KMS-11 (cell line): ENCODE data around the gene DGCR2.

Experiments used
- H2AFZ ChIP-seq: fragments of 200-600 bp; sonication (generic); 2 replicates; pipeline ENCODE4 v1.6.1; 2016; ENCODE audit warnings: antibody characterized with exemption, mixed run types, low read depth
- H3K27ac ChIP-seq: fragments of 200-600 bp; sonication (generic); 2 replicates; pipeline ENCODE4 v1.6.1; 2016; ENCODE audit warnings: mild to moderate bottlenecking, mixed run types
- H3K27me3 ChIP-seq: fragments of 200-600 bp; sonication (generic); 2 replicates; pipeline ENCODE4 v1.6.1; 2017; ENCODE audit warnings: mild to moderate bottlenecking, low read depth, mixed run types, moderate library complexity; ENCODE audit not compliant: insufficient read depth
- H3K36me3 ChIP-seq: fragments of 200-600 bp; sonication (generic); 2 replicates; pipeline ENCODE4 v1.6.1; 2017; ENCODE audit warnings: mild to moderate bottlenecking, mixed run types; ENCODE audit not compliant: insufficient read depth
- H3K4me1 ChIP-seq: fragments of 200-600 bp; sonication (generic); 2 replicates; pipeline ENCODE4 v1.6.1; 2016; ENCODE audit warnings: mild to moderate bottlenecking, low read depth, mixed run types; ENCODE audit not compliant: poor library complexity, severe bottlenecking
- H3K4me2 ChIP-seq: fragments of 200-600 bp; sonication (generic); 2 replicates; pipeline ENCODE4 v1.7.0; 2016; ENCODE audit warnings: mild to moderate bottlenecking, mixed run types
- H3K4me3 ChIP-seq: fragments of 200-600 bp; sonication (generic); IDR thresholded peaks from 2 replicates; pipeline ENCODE4 v1.6.1; 2017; ENCODE audit warnings: low read depth, low read length, mixed read lengths; ENCODE audit not compliant: insufficient read depth
- H3K79me2 ChIP-seq: fragments of 200-600 bp; sonication (generic); 2 replicates; pipeline ENCODE4 v1.6.1; 2016; ENCODE audit warnings: low read depth, mixed run types; ENCODE audit not compliant: insufficient read depth
- H3K9ac ChIP-seq: fragments of 200-600 bp; sonication (generic); 2 replicates; pipeline ENCODE4 v1.6.1; 2016; ENCODE audit warnings: mild to moderate bottlenecking, mixed run types
- H4K20me1 ChIP-seq: fragments of 200-600 bp; sonication (generic); 2 replicates; pipeline ENCODE4 v1.6.1; 2016; ENCODE audit warnings: mild to moderate bottlenecking, mixed run types; ENCODE audit not compliant: insufficient read depth
- CTCF ChIP-seq: fragments of 200-600 bp; sonication (generic); conservative IDR thresholded peaks from 2 replicates; pipeline ENCODE4 v1.6.1; 2017; ENCODE audit warnings: low read depth, mild to moderate bottlenecking, antibody characterized with exemption, low read length, moderate library complexity, mixed read lengths

DGCR2 gene

GRCh38 chr22:19143967-19144400 is 21.8 kb upstream of the DGCR2 start:
- Histone ChIP-seq H3K4me1 (peaks cover 10% of the 10 kb centered on the region), H4K20me1 (no peaks in the 10 kb centered on the region), H3K36me3 (no peaks in the 10 kb centered on the region; the same call in 1 of the 2 replicates), H3K4me3 (peak overlapping the region; percentile 33), H2AFZ (peak overlapping the region; percentile 51), H3K27me3 (no peaks in the 10 kb centered on the region; the same call in 1 of the 2 replicates), H3K9ac (peak overlapping the region; percentile 49; the same call in 1 of the 2 replicates), H3K79me2 (peaks cover 17% of the 10 kb centered on the region; the same call in 1 of the 2 replicates), H3K4me2 (peak overlapping the region; percentile 57; the same call in 1 of the 2 replicates), H3K27ac (peak overlapping the region; percentile 9; the same call in 1 of the 2 replicates)
- no peak for TF ChIP-seq CTCF

- peak overlapping the region; percentile 57; the same call in 1 of the 2 replicates for H3K4me2 ChIP-seq
- no peaks in the 10 kb centered on the region; the same call in 1 of the 2 replicates for H3K27me3 ChIP-seq
- TF ChIP-seq CTCF, result no peak
- no peak overlapping the region for H3K9ac ChIP-seq
- no peak overlapping the region for H3K4me3 ChIP-seq
- peaks cover 17% of the 10 kb centered on the region; the same call in 1 of the 2 replicates for H3K79me2 ChIP-seq
- H3K36me3 ChIP-seq, result no peaks in the 10 kb centered on the region; the same call in 1 of the 2 replicates
- peaks cover 10% of the 10 kb centered on the region for H3K4me1 ChIP-seq
- no peak overlapping the region for H2AFZ ChIP-seq
- no peak overlapping the region for H3K27ac ChIP-seq
- H4K20me1 ChIP-seq, result no peaks in the 10 kb centered on the region
Observed at GRCh38 chr22:19143212-19143611, 21.0 kb upstream of the DGCR2 start.

- Histone ChIP-seq H3K27ac (no peak overlapping the region), H2AFZ (no peak overlapping the region), H3K27me3 (no peaks in the 10 kb centered on the region), H3K36me3 (no peaks in the 10 kb centered on the region; the same call in 1 of the 2 replicates), H3K4me1 (peaks cover 10% of the 10 kb centered on the region), H3K4me2 (no peak overlapping the region), H3K9ac (no peak overlapping the region), H4K20me1 (no peaks in the 10 kb centered on the region), H3K79me2 (peaks cover 17% of the 10 kb centered on the region; the same call in 1 of the 2 replicates), H3K4me3 (no peak overlapping the region)
- no peak for TF ChIP-seq CTCF
Observed at GRCh38 chr22:19142394-19142793, 20.2 kb upstream of the DGCR2 start.

- Histone ChIP-seq H4K20me1 (no peaks in the 10 kb centered on the region), H3K4me2 (no peak overlapping the region), H3K4me3 (no peak overlapping the region), H3K27me3 (no peaks in the 10 kb centered on the region), H3K79me2 (peaks cover 17% of the 10 kb centered on the region; the same call in 1 of the 2 replicates), H2AFZ (no peak overlapping the region), H3K4me1 (peaks cover 6% of the 10 kb centered on the region), H3K9ac (no peak overlapping the region), H3K27ac (no peak overlapping the region), H3K36me3 (no peaks in the 10 kb centered on the region; the same call in 1 of the 2 replicates)
- no peak for TF ChIP-seq CTCF
Observed at GRCh38 chr22:19139974-19140373, 17.8 kb upstream of the DGCR2 start.
